Neural cell (in vitro differentiated cells): ENCODE results near the gene FAF1. TPM values are rescaled to one million over a fixed set of nuclear protein-coding genes. Genes with fewer than 3 reads are reported as not detected.
A peak's percentile ranks its signal among the peaks of the same experiment; 100 is the strongest.

Experiments
- H2AFZ ChIP-seq: fragments of 200-600, 300-800 bp; sonication (generic), shearing (Covaris generic); 2 replicates; pipeline ENCODE4 v1.6.0; 2014; ENCODE audit warnings: low read depth, mild to moderate bottlenecking, antibody characterized with exemption, low read length, moderate library complexity
- H3F3A ChIP-seq: fragments of 200-600 bp; shearing (Covaris generic); 2 replicates; pipeline ENCODE4 v1.6.1; 2016; ENCODE audit warnings: mild to moderate bottlenecking, moderate library complexity, mixed read lengths, antibody characterized with exemption, low read length; ENCODE audit not compliant: insufficient read depth, poor library complexity, severe bottlenecking
- H3K27ac ChIP-seq: fragments of 200-600, 300-800 bp; sonication (generic), shearing (Covaris generic); 2 replicates; pipeline ENCODE4 v1.5.1; 2014; ENCODE audit warnings: mild to moderate bottlenecking, low read length, moderate library complexity
- H3K27me3 ChIP-seq: fragments of 300-800, 200-600 bp; sonication (generic), shearing (Covaris generic); 2 replicates; pipeline ENCODE4 v1.6.0; 2014; ENCODE audit warnings: mild to moderate bottlenecking, low read depth, low read length, moderate library complexity; ENCODE audit not compliant: insufficient read depth
- H3K36me3 ChIP-seq: fragments of 300-800, 200-600 bp; sonication (generic), shearing (Covaris generic); 2 replicates; pipeline ENCODE4 v1.5.1; 2014; ENCODE audit warnings: mild to moderate bottlenecking, antibody characterized with exemption, low read length, moderate library complexity; ENCODE audit not compliant: insufficient read depth
- H3K4me2 ChIP-seq: fragments of 300-800, 200-600 bp; sonication (generic), shearing (Covaris generic); 2 replicates; pipeline ENCODE4 v1.6.0; 2014; ENCODE audit warnings: mild to moderate bottlenecking, low read length
- H3K4me3 ChIP-seq: fragments of 300-800, 200-600 bp; sonication (generic), shearing (Covaris generic); 2 replicates; pipeline ENCODE4 v1.5.1; 2014; ENCODE audit warnings: mild to moderate bottlenecking, low read length, moderate library complexity
- H3K79me2 ChIP-seq: fragments of 200-600 bp; shearing (Covaris generic); replicated peaks from 2 replicates; pipeline ENCODE4 v1.6.0; 2014; ENCODE audit warnings: mild to moderate bottlenecking, low read length, moderate library complexity; ENCODE audit not compliant: insufficient read depth
- H3K9ac ChIP-seq: fragments of 300-800, 200-600 bp; sonication (generic), shearing (Covaris generic); 2 replicates; pipeline ENCODE4 v1.6.1; 2016; ENCODE audit warnings: mild to moderate bottlenecking, low read length, mixed read lengths
- H3K9me2 ChIP-seq: fragments of 200-600 bp; shearing (Covaris generic); 2 replicates; pipeline ENCODE4 v1.6.1; 2016; ENCODE audit warnings: mild to moderate bottlenecking, low read length, mixed read lengths; ENCODE audit not compliant: insufficient read depth
- H3K9me3 ChIP-seq: fragments of 200-600, 300-800 bp; sonication (generic), shearing (Covaris generic); 2 replicates; pipeline ENCODE4 v1.6.1; 2016; ENCODE audit warnings: mild to moderate bottlenecking, mixed run types, low read length, moderate library complexity, mixed read lengths
- H4K20me1 ChIP-seq: fragments of 200-600 bp; shearing (Covaris generic); 2 replicates; pipeline ENCODE4 v1.6.1; 2016; ENCODE audit warnings: mild to moderate bottlenecking, mixed run types; ENCODE audit not compliant: insufficient read depth
- EZH2 ChIP-seq: fragments of 200-600, 300-800 bp; shearing (Covaris generic), sonication (generic); IDR thresholded peaks from 2 replicates; pipeline ENCODE4 v1.6.1; 2014; ENCODE audit warnings: antibody characterized with exemption, low read length, borderline replicate concordance, mild to moderate bottlenecking; ENCODE audit not compliant: insufficient read depth, poor library complexity, severe bottlenecking
- MXI1 ChIP-seq: fragments of 450-650 bp; conservative IDR thresholded peaks from 2 replicates; pipeline ENCODE4 v1.6.1; 2014; ENCODE audit warnings: antibody characterized with exemption, mild to moderate bottlenecking; ENCODE audit not compliant: poor library complexity, severe bottlenecking
- POLR2AphosphoS5 ChIP-seq: IDR thresholded peaks from 2 replicates; pipeline ENCODE4 v1.6.1; 2012
- RAD21 ChIP-seq: fragments of 450-650 bp; conservative IDR thresholded peaks from 2 replicates; pipeline ENCODE4 v1.6.1; 2014; ENCODE audit warnings: antibody characterized with exemption, mild to moderate bottlenecking, moderate library complexity
- TAF1 ChIP-seq: IDR thresholded peaks from 2 replicates; pipeline ENCODE4 v1.6.1; 2012; ENCODE audit warnings: low read depth
- polyA plus RNA-seq: library from polyadenylated mRNA; depleted of rRNA; stranded (reverse); fragments of >200 nt; gene quantifications from 2 replicates; pipeline ENCODE4 v1.2.3, GENCODE V29; 2014
- TF ChIP-seq, protein P1 (sequence below): IDR thresholded peaks from 2 replicates; pipeline ENCODE4 v1.6.1; 2012; ENCODE audit warnings: borderline replicate concordance
- TF ChIP-seq, protein P2 (sequence below): fragments of 450-650 bp; IDR thresholded peaks from 2 replicates; pipeline ENCODE4 v1.5.1; 2014; ENCODE audit warnings: antibody characterized with exemption, mild to moderate bottlenecking, moderate library complexity; ENCODE audit not compliant: poor library complexity, severe bottlenecking

FAF1 gene
- polyA plus RNA-seq, 1 donor from 2014 or later, result 52.1 TPM

DNA sequence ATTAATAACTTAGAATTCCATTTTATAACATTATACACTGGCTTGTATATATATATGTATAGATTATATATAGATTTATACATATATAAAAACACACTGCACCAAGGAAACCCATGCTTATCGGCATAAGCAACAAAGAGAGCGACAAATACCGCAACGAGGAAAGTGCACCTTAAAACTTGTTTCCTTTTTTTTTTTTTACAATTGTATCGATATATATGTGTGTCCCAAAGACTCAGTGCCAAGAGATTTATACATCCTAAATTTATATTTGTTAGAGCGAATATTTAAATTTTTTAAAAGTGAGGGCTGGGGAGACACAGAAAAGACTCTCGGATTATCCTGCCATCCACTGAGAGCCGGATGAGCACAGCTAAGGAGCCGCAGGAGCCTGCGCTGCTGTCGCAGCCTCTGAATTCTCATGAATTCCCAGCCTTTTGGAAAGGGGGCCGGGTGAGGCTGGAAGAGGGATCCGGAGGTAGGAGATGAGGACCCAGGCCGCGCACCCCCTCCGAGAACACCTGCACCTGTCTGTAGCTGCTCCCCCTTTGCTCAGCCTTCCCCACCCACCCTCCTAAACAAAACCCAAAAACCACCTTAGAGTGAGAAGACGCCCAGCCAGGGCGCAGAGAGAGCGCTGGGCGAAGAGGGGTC, 542.0 kb downstream of the FAF1 start:
- no peaks in the 10 kb centered on the region for H4K20me1 ChIP-seq
- H3K4me3 ChIP-seq, result peak overlapping the region; percentile 49
- H3K36me3 ChIP-seq, result no peaks in the 10 kb centered on the region
- no peaks in the 10 kb centered on the region for H3F3A ChIP-seq
- no peaks in the 10 kb centered on the region for H3K9me2 ChIP-seq
- H3K27me3 ChIP-seq, result peaks cover 95% of the 10 kb centered on the region
- H3K27ac ChIP-seq, result no peak overlapping the region
- TF ChIP-seq, protein P1, sequence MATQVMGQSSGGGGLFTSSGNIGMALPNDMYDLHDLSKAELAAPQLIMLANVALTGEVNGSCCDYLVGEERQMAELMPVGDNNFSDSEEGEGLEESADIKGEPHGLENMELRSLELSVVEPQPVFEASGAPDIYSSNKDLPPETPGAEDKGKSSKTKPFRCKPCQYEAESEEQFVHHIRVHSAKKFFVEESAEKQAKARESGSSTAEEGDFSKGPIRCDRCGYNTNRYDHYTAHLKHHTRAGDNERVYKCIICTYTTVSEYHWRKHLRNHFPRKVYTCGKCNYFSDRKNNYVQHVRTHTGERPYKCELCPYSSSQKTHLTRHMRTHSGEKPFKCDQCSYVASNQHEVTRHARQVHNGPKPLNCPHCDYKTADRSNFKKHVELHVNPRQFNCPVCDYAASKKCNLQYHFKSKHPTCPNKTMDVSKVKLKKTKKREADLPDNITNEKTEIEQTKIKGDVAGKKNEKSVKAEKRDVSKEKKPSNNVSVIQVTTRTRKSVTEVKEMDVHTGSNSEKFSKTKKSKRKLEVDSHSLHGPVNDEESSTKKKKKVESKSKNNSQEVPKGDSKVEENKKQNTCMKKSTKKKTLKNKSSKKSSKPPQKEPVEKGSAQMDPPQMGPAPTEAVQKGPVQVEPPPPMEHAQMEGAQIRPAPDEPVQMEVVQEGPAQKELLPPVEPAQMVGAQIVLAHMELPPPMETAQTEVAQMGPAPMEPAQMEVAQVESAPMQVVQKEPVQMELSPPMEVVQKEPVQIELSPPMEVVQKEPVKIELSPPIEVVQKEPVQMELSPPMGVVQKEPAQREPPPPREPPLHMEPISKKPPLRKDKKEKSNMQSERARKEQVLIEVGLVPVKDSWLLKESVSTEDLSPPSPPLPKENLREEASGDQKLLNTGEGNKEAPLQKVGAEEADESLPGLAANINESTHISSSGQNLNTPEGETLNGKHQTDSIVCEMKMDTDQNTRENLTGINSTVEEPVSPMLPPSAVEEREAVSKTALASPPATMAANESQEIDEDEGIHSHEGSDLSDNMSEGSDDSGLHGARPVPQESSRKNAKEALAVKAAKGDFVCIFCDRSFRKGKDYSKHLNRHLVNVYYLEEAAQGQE, result no peak
- TF ChIP-seq RAD21 (no peak), TAF1 (no peak), MXI1 (no peak), EZH2 (no peak), POLR2AphosphoS5 (no peak)
- TF ChIP-seq, protein P2, sequence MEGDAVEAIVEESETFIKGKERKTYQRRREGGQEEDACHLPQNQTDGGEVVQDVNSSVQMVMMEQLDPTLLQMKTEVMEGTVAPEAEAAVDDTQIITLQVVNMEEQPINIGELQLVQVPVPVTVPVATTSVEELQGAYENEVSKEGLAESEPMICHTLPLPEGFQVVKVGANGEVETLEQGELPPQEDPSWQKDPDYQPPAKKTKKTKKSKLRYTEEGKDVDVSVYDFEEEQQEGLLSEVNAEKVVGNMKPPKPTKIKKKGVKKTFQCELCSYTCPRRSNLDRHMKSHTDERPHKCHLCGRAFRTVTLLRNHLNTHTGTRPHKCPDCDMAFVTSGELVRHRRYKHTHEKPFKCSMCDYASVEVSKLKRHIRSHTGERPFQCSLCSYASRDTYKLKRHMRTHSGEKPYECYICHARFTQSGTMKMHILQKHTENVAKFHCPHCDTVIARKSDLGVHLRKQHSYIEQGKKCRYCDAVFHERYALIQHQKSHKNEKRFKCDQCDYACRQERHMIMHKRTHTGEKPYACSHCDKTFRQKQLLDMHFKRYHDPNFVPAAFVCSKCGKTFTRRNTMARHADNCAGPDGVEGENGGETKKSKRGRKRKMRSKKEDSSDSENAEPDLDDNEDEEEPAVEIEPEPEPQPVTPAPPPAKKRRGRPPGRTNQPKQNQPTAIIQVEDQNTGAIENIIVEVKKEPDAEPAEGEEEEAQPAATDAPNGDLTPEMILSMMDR, result no peak
- no peak overlapping the region for H3K9ac ChIP-seq
- no peaks in the 10 kb centered on the region for H3K79me2 ChIP-seq
- H2AFZ ChIP-seq, result no peak overlapping the region
- peaks cover 7% of the 10 kb centered on the region for H3K9me3 ChIP-seq
- H3K4me2 ChIP-seq, result no peak overlapping the region

DNA sequence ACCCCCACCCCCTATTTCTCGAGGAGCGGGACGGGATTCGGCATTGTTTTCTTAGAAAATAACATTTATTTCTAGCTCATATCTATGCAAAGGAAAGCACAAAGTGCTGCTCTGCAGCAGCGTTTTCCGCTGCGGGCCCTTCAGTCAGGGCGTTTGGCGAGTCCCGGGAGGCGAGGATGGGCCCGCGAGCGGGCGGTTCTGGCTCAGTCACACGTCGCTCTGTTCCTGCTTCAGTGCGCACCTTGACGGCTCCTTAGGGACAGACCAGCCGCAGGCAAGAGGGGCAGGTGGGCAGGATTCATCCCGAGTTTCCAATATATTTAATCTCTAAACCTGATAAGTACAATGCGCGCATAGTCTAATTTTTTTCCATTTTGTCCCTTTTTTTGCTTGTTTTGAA, 542.6 kb downstream of the FAF1 start:
- peaks cover 94% of the 10 kb centered on the region for H3K27me3 ChIP-seq
- H4K20me1 ChIP-seq, result no peaks in the 10 kb centered on the region
- H3K4me3 ChIP-seq, result no peak overlapping the region
- H3K9me3 ChIP-seq, result peaks cover 7% of the 10 kb centered on the region
- no peak overlapping the region for H3K9ac ChIP-seq
- H2AFZ ChIP-seq, result no peak overlapping the region
- no peaks in the 10 kb centered on the region for H3K79me2 ChIP-seq
- no peak overlapping the region for H3K4me2 ChIP-seq
- peak; percentile 17 for TF ChIP-seq POLR2AphosphoS5
- TF ChIP-seq EZH2, result peak; percentile 91
- TF ChIP-seq, protein P1, result no peak
- no peaks in the 10 kb centered on the region for H3K36me3 ChIP-seq
- H3K9me2 ChIP-seq, result no peaks in the 10 kb centered on the region
- H3K27ac ChIP-seq, result no peak overlapping the region
- no peaks in the 10 kb centered on the region for H3F3A ChIP-seq
